HCT116 (cell line): ENCODE results near the gene FARP1. TPM values are rescaled to one million over a fixed set of nuclear protein-coding genes. Genes with fewer than 3 reads are reported as not detected.

Experiments used
- ATAC-seq: fragments of 200-7000 bp; cut with Tn5 transposase; 2 replicates; pipeline ENCODE4 v1.9.1; 2020; ENCODE audit warnings: mild to moderate bottlenecking, moderate library complexity
- BruUV-seq: library from RNA; stranded (reverse); fragments of 400-500 nt; replicated peaks from 2 replicates; lab custom pipeline; 2021; lab: Mats Ljungman, UMichigan
- CTCF ChIA-PET: fragments of 300-600 bp; sonication (Branson Sonifier 250); formaldehyde crosslinking; loops from one replicate; lab custom pipeline; 2021; ENCODE audit warnings: antibody characterized with exemption; lab: Charles Lee
- POLR2A ChIA-PET: fragments of 300-600, 350-600 bp; sonication (Branson Sonifier 250); formaldehyde crosslinking; loops from one replicate; lab custom pipeline; 2021; ENCODE audit warnings: antibody characterized with exemption; lab: Charles Lee
- RAD21 ChIA-PET, 2 experiments: fragments of 300-600 bp; sonication (Branson Sonifier 250); formaldehyde crosslinking; loops; one replicate each; lab custom pipeline; 2023; ENCODE audit warnings: low total read pairs in 2 of 2; ENCODE audit not compliant: uncharacterized antibody in 2 of 2, unreplicated experiment in 2 of 2, low non-redundant PET in 1 of 2; lab: Charles Lee
- DNase-seq: peaks from one replicate; pipeline ENCODE4 v3.0.0-alpha.2; 2010; ENCODE audit warnings: low read depth, low spot score
- H2AFZ ChIP-seq: fragments of 200-600 bp; shearing (Covaris generic), sonication (generic); 2 replicates; pipeline ENCODE4 v1.6.1; 2017; ENCODE audit warnings: low read depth, mixed run types, mixed read lengths, antibody characterized with exemption, low read length; ENCODE audit not compliant: poor library complexity, severe bottlenecking
- H3K27ac ChIP-seq: 2 replicates; pipeline ENCODE4 v1.5.1; 2012; ENCODE audit warnings: low read depth, low read length
- H3K27me3 ChIP-seq: fragments of 200-600 bp; sonication (generic); 2 replicates; pipeline ENCODE4 v1.6.1; 2016; ENCODE audit warnings: mixed run types, low read length, mixed read lengths; ENCODE audit not compliant: insufficient read depth
- H3K36me3 ChIP-seq, 2 experiments: fragments of 200-500 bp in 1 of 2; fragments of 200-600 bp in 1 of 2; sonication (Bioruptor generic) in 1 of 2; sonication (generic) in 1 of 2; 2 replicates each; pipeline versions ENCODE4 v1.5.1 to v1.6.1; 2014 to 2016; ENCODE audit warnings: low read length in 2 of 2, inconsistent platforms in 1 of 2, mixed read lengths in 1 of 2, mixed run types in 1 of 2; ENCODE audit not compliant: insufficient read depth in 2 of 2, control insufficient read depth in 1 of 2
- H3K4me1 ChIP-seq, 2 experiments: fragments of 200-600 bp in 1 of 2; sonication (generic) in 1 of 2; 2 replicates each; pipeline versions ENCODE4 v1.5.1 to v1.6.1; 2012 to 2017; ENCODE audit warnings: low read length in 2 of 2, inconsistent platforms in 1 of 2, mild to moderate bottlenecking in 1 of 2, mixed read lengths in 1 of 2, mixed run types in 1 of 2, moderate library complexity in 1 of 2; ENCODE audit not compliant: insufficient read depth in 2 of 2, control insufficient read depth in 1 of 2
- H3K4me2 ChIP-seq: fragments of 200-600 bp; sonication (generic); 2 replicates; pipeline ENCODE4 v1.6.1; 2017; ENCODE audit warnings: mixed run types, low read length, mixed read lengths
- H3K4me3 ChIP-seq, 2 experiments: fragments of 200-600 bp in 1 of 2; sonication (generic) in 1 of 2; replicated peaks in 1 of 2; 2 replicates each; pipeline ENCODE4 v1.5.1; 2011 to 2016; ENCODE audit warnings: low read length in 2 of 2, control low read depth in 1 of 2, low read depth in 1 of 2, mild to moderate bottlenecking in 1 of 2, mixed read lengths in 1 of 2, mixed run types in 1 of 2
- H3K79me2 ChIP-seq: fragments of 200-600 bp; sonication (generic); 2 replicates; pipeline ENCODE4 v1.6.1; 2017; ENCODE audit warnings: mild to moderate bottlenecking, mixed run types, low read length, moderate library complexity, mixed read lengths; ENCODE audit not compliant: insufficient read depth
- H3K9ac ChIP-seq: fragments of 200-600 bp; sonication (generic); 2 replicates; pipeline ENCODE4 v1.6.1; 2016; ENCODE audit warnings: low read length, mixed read lengths
- H3K9me2 ChIP-seq: fragments of 200-600 bp; sonication (generic), shearing (Covaris generic); 2 replicates; pipeline ENCODE4 v1.6.1; 2017; ENCODE audit warnings: mixed run types, mild to moderate bottlenecking, moderate library complexity; ENCODE audit not compliant: insufficient read depth
- H3K9me3 ChIP-seq, 2 experiments: fragments of 200-500 bp in 1 of 2; fragments of 200-600 bp in 1 of 2; sonication (Bioruptor generic) in 1 of 2; sonication (generic) in 1 of 2; 2 replicates each; pipeline ENCODE4 v1.6.1; 2014 to 2017; ENCODE audit warnings: low read length in 2 of 2, mixed read lengths in 2 of 2, inconsistent platforms in 1 of 2, low read depth in 1 of 2, mild to moderate bottlenecking in 1 of 2, mixed run types in 1 of 2, moderate library complexity in 1 of 2; ENCODE audit not compliant: control insufficient read depth in 1 of 2, insufficient read depth in 1 of 2
- H4K20me1 ChIP-seq: fragments of 200-600 bp; sonication (generic), shearing (Covaris generic); 2 replicates; pipeline ENCODE4 v1.6.1; 2017; ENCODE audit warnings: mixed run types, mild to moderate bottlenecking, moderate library complexity; ENCODE audit not compliant: insufficient read depth
- CEBPB ChIP-seq: IDR thresholded peaks from 2 replicates; pipeline ENCODE4 v1.6.1; 2012; ENCODE audit warnings: low read depth
- ELF1 ChIP-seq: IDR thresholded peaks from 2 replicates; pipeline ENCODE4 v1.6.1; 2012; ENCODE audit warnings: low read depth, borderline replicate concordance
- EZH2 ChIP-seq: fragments of 200-600 bp; sonication (generic); IDR thresholded peaks from 2 replicates; pipeline ENCODE4 v1.6.1; 2017; ENCODE audit warnings: antibody characterized with exemption, mixed run types
- FOSL1 ChIP-seq: IDR thresholded peaks from 2 replicates; pipeline ENCODE4 v1.6.1; 2012; ENCODE audit warnings: low read depth
- JUND ChIP-seq: IDR thresholded peaks from 2 replicates; pipeline ENCODE4 v1.6.1; 2012
- POLR2A ChIP-seq: IDR thresholded peaks from 2 replicates; pipeline ENCODE4 v1.7.0; 2011; ENCODE audit warnings: borderline replicate concordance; ENCODE audit not compliant: insufficient read depth, insufficient read length; ENCODE audit errors: extremely low read depth
- POLR2AphosphoS5 ChIP-seq: IDR thresholded peaks from 2 replicates; pipeline ENCODE4 v1.6.1; 2011; ENCODE audit warnings: mild to moderate bottlenecking, low read depth, low read length, moderate library complexity
- RAD21 ChIP-seq: IDR thresholded peaks from 2 replicates; pipeline ENCODE4 v1.6.1; 2012; ENCODE audit warnings: low read depth, mild to moderate bottlenecking
- SIN3A ChIP-seq: IDR thresholded peaks from 2 replicates; pipeline ENCODE4 v1.6.1; 2012; ENCODE audit warnings: low read depth
- SP1 ChIP-seq: IDR thresholded peaks from 2 replicates; pipeline ENCODE4 v1.6.1; 2012; ENCODE audit warnings: low read depth
- SRF ChIP-seq: IDR thresholded peaks from 2 replicates; pipeline ENCODE4 v1.6.1; 2012; ENCODE audit warnings: low read depth
- TCF7L2 ChIP-seq: IDR thresholded peaks from 2 replicates; pipeline ENCODE4 v1.7.0; 2011; ENCODE audit warnings: borderline replicate concordance, inconsistent platforms; ENCODE audit not compliant: insufficient read depth, insufficient read length; ENCODE audit errors: extremely low read depth
- ZFX ChIP-seq: fragments of 450-650 bp; IDR thresholded peaks from 2 replicates; pipeline ENCODE4 v1.6.1; 2017
- ZNF274 ChIP-seq: fragments of 200-500 bp; sonication (Bioruptor generic); IDR thresholded peaks from 2 replicates; pipeline ENCODE4 v1.6.1; 2014; ENCODE audit warnings: mild to moderate bottlenecking, low read depth, low read length, inconsistent platforms
- intact Hi-C: fragments of 100-400 bp; cut with micrococcal nuclease; formaldehyde crosslinking; loops from 2 replicates; pipeline ENCODE4 v1.10.0; 2022
- total RNA-seq: library from RNA; stranded (reverse); gene quantifications from one replicate; pipeline ENCODE4 v1.2.1, GENCODE V29; 2021; ENCODE audit not compliant: unreplicated experiment
- TF ChIP-seq, protein P1 (sequence below), 3 experiments: fragments of 200-600 bp in 1 of 3; sonication (generic) in 1 of 3; IDR thresholded peaks in 2 of 3; conservative IDR thresholded peaks in 1 of 3; 2 replicates each; pipeline ENCODE4 v1.5.1; 2012 to 2017; ENCODE audit warnings: low read depth in 2 of 3, low read length in 2 of 3, antibody characterized with exemption in 1 of 3, borderline replicate concordance in 1 of 3, control low read depth in 1 of 3, mild to moderate bottlenecking in 1 of 3, mixed read lengths in 1 of 3, mixed run types in 1 of 3, moderate library complexity in 1 of 3; ENCODE audit not compliant: insufficient read depth in 1 of 3
- TF ChIP-seq, protein P2 (sequence below): IDR thresholded peaks from 2 replicates; pipeline ENCODE4 v1.6.1; 2012

Gene FARP1
- total RNA-seq, 1 experiment from 2014 or later: 30.5 TPM

DNA sequence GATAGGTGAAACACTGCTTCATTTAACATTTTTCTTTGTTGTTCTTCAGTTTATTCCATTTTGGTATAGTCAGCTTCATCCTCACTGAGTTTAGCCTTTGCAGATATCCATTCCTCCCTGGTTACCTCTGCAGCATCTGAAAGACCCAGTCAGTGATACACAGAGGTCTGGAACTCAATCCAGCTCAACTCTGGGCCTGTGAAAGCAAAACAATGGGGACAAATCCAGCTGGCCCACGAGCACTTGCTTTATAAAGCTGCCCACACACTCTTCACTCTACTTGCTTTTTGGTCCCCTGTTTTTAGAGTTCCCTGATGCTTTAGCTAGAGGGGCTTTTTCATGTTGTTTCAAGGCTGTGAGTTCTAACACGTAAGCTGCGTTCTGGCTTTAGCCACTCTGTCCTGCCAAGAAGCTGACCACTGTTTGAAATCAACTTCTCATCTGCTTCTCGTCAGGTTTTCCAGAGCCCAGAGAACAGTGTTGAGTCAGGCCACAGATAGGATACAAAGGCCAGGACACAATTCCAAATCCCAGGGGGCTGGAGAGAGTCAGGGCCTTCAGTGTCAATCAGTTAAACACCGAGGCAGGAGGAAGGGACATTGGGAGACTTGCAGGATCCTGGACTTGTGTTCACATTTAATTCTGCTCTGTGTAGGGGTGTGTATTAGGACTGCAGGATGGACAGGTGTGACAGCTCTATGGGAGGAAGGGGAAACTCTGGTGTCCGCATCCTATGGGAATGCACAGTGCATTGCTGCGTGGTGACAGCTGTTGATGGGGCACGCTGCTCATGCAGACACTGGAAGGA lies 117.7 kb downstream of the FARP1 start (continued):
- no peak for TF ChIP-seq FOSL1
- TF ChIP-seq, all 23 proteins: peak for 0

DNA sequence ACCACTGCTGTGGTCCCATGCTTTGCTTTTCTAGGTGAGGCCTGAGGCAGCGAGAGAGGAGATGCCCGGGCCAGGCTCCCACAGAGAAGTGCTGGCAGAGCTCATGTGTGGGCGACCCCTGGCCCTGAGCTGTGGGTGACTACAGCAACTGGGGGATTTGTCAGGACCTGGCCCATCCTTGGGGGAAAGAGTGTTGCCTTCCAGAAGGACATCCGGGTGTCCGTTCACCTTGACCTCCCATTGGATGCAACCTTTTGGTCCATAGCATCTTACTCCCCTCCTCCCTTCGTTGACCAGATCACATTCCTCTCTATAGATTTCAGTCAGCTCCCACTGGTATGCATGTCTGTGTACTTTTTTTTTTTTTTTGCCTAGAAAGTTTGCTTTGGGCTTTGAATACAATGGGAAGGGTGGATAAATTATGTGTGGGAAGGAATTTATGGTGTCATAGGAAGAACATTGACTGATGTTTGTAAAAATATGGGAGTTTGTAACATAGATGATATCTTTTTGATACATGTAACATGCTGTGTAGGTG lies 118.3 kb downstream of the FARP1 start:
- Histone ChIP-seq H3K27ac (no peak overlapping the region), H3K9me3 (no peaks in the 10 kb centered on the region), H3K9ac (no peak overlapping the region), H3K9me2 (no peaks in the 10 kb centered on the region), H3K79me2 (no peaks in the 10 kb centered on the region), H3K4me1 (peaks cover under 1 to 5% of the 10 kb centered on the region in 2 experiments; a peak in 3 of 4 replicates), H3K4me3 (no peak overlapping the region), H2AFZ (no peak overlapping the region)
- RAD21 ChIA-PET: no interaction called here
- DNase-seq (no peak), ATAC-seq (no peak)
- intact Hi-C loops: no loop called here
- no TSS peak for BruUV-seq
- POLR2A ChIA-PET: no interaction called here
- CTCF ChIA-PET: no interaction called here
- TF ChIP-seq SRF: no peak
- TF ChIP-seq TCF7L2: no peak
- TF ChIP-seq ZNF274: no peak
- TF ChIP-seq POLR2A: no peak
- no peak for TF ChIP-seq SIN3A
- TF ChIP-seq, all 23 proteins: peak for 0
- Histone ChIP-seq H3K36me3 (no peaks in the 10 kb centered on the region), H3K27me3 (no peaks in the 10 kb centered on the region), H3K4me2 (no peak overlapping the region), H4K20me1 (no peaks in the 10 kb centered on the region)

DNA sequence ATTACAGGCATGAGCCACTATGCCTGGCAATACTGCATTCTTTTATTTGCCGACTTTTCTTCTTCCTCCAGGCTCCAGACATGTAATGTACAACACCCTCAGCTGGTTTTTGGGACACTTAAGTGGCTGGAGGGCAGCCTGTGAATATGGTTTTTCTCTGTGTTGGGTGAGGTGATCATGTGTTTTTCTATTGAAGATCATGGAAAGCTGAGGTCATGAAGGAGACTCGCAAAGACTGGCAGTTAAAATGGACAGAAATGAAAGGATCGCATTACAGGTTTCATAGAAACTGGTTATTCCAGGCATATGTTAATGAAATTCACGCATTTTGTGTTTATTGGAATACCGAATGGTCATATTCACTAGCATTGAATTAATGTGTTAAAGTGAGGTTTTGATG lies 119.4 kb downstream of the FARP1 start:
- no peaks in the 10 kb centered on the region for H3K79me2 ChIP-seq
- no peak overlapping the region for H3K9ac ChIP-seq
- no peaks in the 10 kb centered on the region for H3K9me3 ChIP-seq
- no peaks in the 10 kb centered on the region for H3K27me3 ChIP-seq
- RAD21 ChIA-PET: no interaction called here
- intact Hi-C loops: no loop called here
- no peak overlapping the region for H3K27ac ChIP-seq
- H3K9me2 ChIP-seq: no peaks in the 10 kb centered on the region
- no TSS peak for BruUV-seq
- H2AFZ ChIP-seq: no peak overlapping the region
- DNase-seq (no peak), ATAC-seq (no peak)
- no peaks in the 10 kb centered on the region for H3K36me3 ChIP-seq
- POLR2A ChIA-PET: no interaction called here
- peaks cover 0 to 3% of the 10 kb centered on the region in 2 experiments; a peak in 1 of 4 replicates for H3K4me1 ChIP-seq
- no peak overlapping the region for H3K4me3 ChIP-seq
- no peak overlapping the region for H3K4me2 ChIP-seq
- H4K20me1 ChIP-seq: no peaks in the 10 kb centered on the region
- CTCF ChIA-PET: no interaction called here
- TF ChIP-seq, protein P1, sequence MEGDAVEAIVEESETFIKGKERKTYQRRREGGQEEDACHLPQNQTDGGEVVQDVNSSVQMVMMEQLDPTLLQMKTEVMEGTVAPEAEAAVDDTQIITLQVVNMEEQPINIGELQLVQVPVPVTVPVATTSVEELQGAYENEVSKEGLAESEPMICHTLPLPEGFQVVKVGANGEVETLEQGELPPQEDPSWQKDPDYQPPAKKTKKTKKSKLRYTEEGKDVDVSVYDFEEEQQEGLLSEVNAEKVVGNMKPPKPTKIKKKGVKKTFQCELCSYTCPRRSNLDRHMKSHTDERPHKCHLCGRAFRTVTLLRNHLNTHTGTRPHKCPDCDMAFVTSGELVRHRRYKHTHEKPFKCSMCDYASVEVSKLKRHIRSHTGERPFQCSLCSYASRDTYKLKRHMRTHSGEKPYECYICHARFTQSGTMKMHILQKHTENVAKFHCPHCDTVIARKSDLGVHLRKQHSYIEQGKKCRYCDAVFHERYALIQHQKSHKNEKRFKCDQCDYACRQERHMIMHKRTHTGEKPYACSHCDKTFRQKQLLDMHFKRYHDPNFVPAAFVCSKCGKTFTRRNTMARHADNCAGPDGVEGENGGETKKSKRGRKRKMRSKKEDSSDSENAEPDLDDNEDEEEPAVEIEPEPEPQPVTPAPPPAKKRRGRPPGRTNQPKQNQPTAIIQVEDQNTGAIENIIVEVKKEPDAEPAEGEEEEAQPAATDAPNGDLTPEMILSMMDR (IDR thresholded peaks at IDR 0.05 in 2 of 3, conservative IDR thresholded peaks at IDR 0.05 in 1 of 3; ENCODE audit: borderline replicate concordance in 1 of 3, insufficient read depth in 1 of 3, low read depth in 2 of 3, low read length in 2 of 3): no peak
- TF ChIP-seq SP1 (no peak), CEBPB (no peak), EZH2 (no peak), POLR2A (no peak), SRF (no peak), SIN3A (no peak), FOSL1 (no peak), TCF7L2 (no peak), ZNF274 (no peak), ELF1 (no peak), RAD21 (no peak), JUND (no peak), POLR2AphosphoS5 (no peak), ZFX (no peak)
- TF ChIP-seq, protein P2, sequence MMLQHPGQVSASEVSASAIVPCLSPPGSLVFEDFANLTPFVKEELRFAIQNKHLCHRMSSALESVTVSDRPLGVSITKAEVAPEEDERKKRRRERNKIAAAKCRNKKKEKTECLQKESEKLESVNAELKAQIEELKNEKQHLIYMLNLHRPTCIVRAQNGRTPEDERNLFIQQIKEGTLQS: no peak
